Neural cell (in vitro differentiated cells): Measurements from ENCODE around the gene ANKRD29. TPM values are rescaled to one million over a fixed set of nuclear protein-coding genes. Genes with fewer than 3 reads are reported as not detected.

Experiments
- H2AFZ ChIP-seq: fragments of 200-600, 300-800 bp; sonication (generic), shearing (Covaris generic); 2 replicates; pipeline ENCODE4 v1.6.0; 2014; ENCODE audit warnings: low read depth, mild to moderate bottlenecking, antibody characterized with exemption, low read length, moderate library complexity
- H3F3A ChIP-seq: fragments of 200-600 bp; shearing (Covaris generic); 2 replicates; pipeline ENCODE4 v1.6.1; 2016; ENCODE audit warnings: mild to moderate bottlenecking, moderate library complexity, mixed read lengths, antibody characterized with exemption, low read length; ENCODE audit not compliant: insufficient read depth, poor library complexity, severe bottlenecking
- H3K27ac ChIP-seq: fragments of 200-600, 300-800 bp; sonication (generic), shearing (Covaris generic); 2 replicates; pipeline ENCODE4 v1.5.1; 2014; ENCODE audit warnings: mild to moderate bottlenecking, low read length, moderate library complexity
- H3K27me3 ChIP-seq: fragments of 300-800, 200-600 bp; sonication (generic), shearing (Covaris generic); 2 replicates; pipeline ENCODE4 v1.6.0; 2014; ENCODE audit warnings: mild to moderate bottlenecking, low read depth, low read length, moderate library complexity; ENCODE audit not compliant: insufficient read depth
- H3K36me3 ChIP-seq: fragments of 300-800, 200-600 bp; sonication (generic), shearing (Covaris generic); 2 replicates; pipeline ENCODE4 v1.5.1; 2014; ENCODE audit warnings: mild to moderate bottlenecking, antibody characterized with exemption, low read length, moderate library complexity; ENCODE audit not compliant: insufficient read depth
- H3K4me2 ChIP-seq: fragments of 300-800, 200-600 bp; sonication (generic), shearing (Covaris generic); 2 replicates; pipeline ENCODE4 v1.6.0; 2014; ENCODE audit warnings: mild to moderate bottlenecking, low read length
- H3K4me3 ChIP-seq: fragments of 300-800, 200-600 bp; sonication (generic), shearing (Covaris generic); 2 replicates; pipeline ENCODE4 v1.5.1; 2014; ENCODE audit warnings: mild to moderate bottlenecking, low read length, moderate library complexity
- H3K79me2 ChIP-seq: fragments of 200-600 bp; shearing (Covaris generic); replicated peaks from 2 replicates; pipeline ENCODE4 v1.6.0; 2014; ENCODE audit warnings: mild to moderate bottlenecking, low read length, moderate library complexity; ENCODE audit not compliant: insufficient read depth
- H3K9ac ChIP-seq: fragments of 300-800, 200-600 bp; sonication (generic), shearing (Covaris generic); 2 replicates; pipeline ENCODE4 v1.6.1; 2016; ENCODE audit warnings: mild to moderate bottlenecking, low read length, mixed read lengths
- H3K9me2 ChIP-seq: fragments of 200-600 bp; shearing (Covaris generic); 2 replicates; pipeline ENCODE4 v1.6.1; 2016; ENCODE audit warnings: mild to moderate bottlenecking, low read length, mixed read lengths; ENCODE audit not compliant: insufficient read depth
- H3K9me3 ChIP-seq: fragments of 200-600, 300-800 bp; sonication (generic), shearing (Covaris generic); 2 replicates; pipeline ENCODE4 v1.6.1; 2016; ENCODE audit warnings: mild to moderate bottlenecking, mixed run types, low read length, moderate library complexity, mixed read lengths
- H4K20me1 ChIP-seq: fragments of 200-600 bp; shearing (Covaris generic); 2 replicates; pipeline ENCODE4 v1.6.1; 2016; ENCODE audit warnings: mild to moderate bottlenecking, mixed run types; ENCODE audit not compliant: insufficient read depth
- EP300 ChIP-seq: fragments of 450-650 bp; conservative IDR thresholded peaks from 2 replicates; pipeline ENCODE4 v1.6.1; 2014; ENCODE audit warnings: antibody characterized with exemption, mild to moderate bottlenecking, moderate library complexity; ENCODE audit not compliant: poor library complexity, severe bottlenecking
- EZH2 ChIP-seq: fragments of 200-600, 300-800 bp; shearing (Covaris generic), sonication (generic); IDR thresholded peaks from 2 replicates; pipeline ENCODE4 v1.6.1; 2014; ENCODE audit warnings: antibody characterized with exemption, low read length, borderline replicate concordance, mild to moderate bottlenecking; ENCODE audit not compliant: insufficient read depth, poor library complexity, severe bottlenecking
- MXI1 ChIP-seq: fragments of 450-650 bp; conservative IDR thresholded peaks from 2 replicates; pipeline ENCODE4 v1.6.1; 2014; ENCODE audit warnings: antibody characterized with exemption, mild to moderate bottlenecking; ENCODE audit not compliant: poor library complexity, severe bottlenecking
- POLR2AphosphoS5 ChIP-seq: IDR thresholded peaks from 2 replicates; pipeline ENCODE4 v1.6.1; 2012
- RAD21 ChIP-seq: fragments of 450-650 bp; conservative IDR thresholded peaks from 2 replicates; pipeline ENCODE4 v1.6.1; 2014; ENCODE audit warnings: antibody characterized with exemption, mild to moderate bottlenecking, moderate library complexity
- REST ChIP-seq: IDR thresholded peaks from 2 replicates; pipeline ENCODE4 v1.6.1; 2012; ENCODE audit warnings: borderline replicate concordance
- SMC3 ChIP-seq: fragments of 450-650 bp; conservative IDR thresholded peaks from 2 replicates; pipeline ENCODE4 v1.6.1; 2014; ENCODE audit warnings: antibody characterized with exemption, mild to moderate bottlenecking, moderate library complexity; ENCODE audit not compliant: poor library complexity
- TAF1 ChIP-seq: IDR thresholded peaks from 2 replicates; pipeline ENCODE4 v1.6.1; 2012; ENCODE audit warnings: low read depth
- polyA plus RNA-seq: library from polyadenylated mRNA; depleted of rRNA; stranded (reverse); fragments of >200 nt; gene quantifications from 2 replicates; pipeline ENCODE4 v1.2.3, GENCODE V29; 2014
- TF ChIP-seq, protein P1 (sequence below): fragments of 450-650 bp; IDR thresholded peaks from 2 replicates; pipeline ENCODE4 v1.5.1; 2014; ENCODE audit warnings: antibody characterized with exemption, mild to moderate bottlenecking, moderate library complexity; ENCODE audit not compliant: poor library complexity, severe bottlenecking

ANKRD29 gene
- polyA plus RNA-seq, 1 donor from 2014 or later: 4.9 TPM

GRCh38 chr18:23650968-23651927 lies 11.5 kb downstream of the ANKRD29 start:
- H3K36me3 ChIP-seq: no peaks in the 10 kb centered on the region
- no peak overlapping the region for H3K4me3 ChIP-seq
- H3K9me2 ChIP-seq: no peaks in the 10 kb centered on the region
- no peak overlapping the region for H3K4me2 ChIP-seq
- no peak overlapping the region for H3K9ac ChIP-seq
- H3F3A ChIP-seq: no peaks in the 10 kb centered on the region
- no peaks in the 10 kb centered on the region for H3K9me3 ChIP-seq
- peak overlapping the region; percentile 1 for H2AFZ ChIP-seq
- TF ChIP-seq TAF1: no peak
- no peak for TF ChIP-seq SMC3
- TF ChIP-seq EP300: no peak
- TF ChIP-seq, protein P1, sequence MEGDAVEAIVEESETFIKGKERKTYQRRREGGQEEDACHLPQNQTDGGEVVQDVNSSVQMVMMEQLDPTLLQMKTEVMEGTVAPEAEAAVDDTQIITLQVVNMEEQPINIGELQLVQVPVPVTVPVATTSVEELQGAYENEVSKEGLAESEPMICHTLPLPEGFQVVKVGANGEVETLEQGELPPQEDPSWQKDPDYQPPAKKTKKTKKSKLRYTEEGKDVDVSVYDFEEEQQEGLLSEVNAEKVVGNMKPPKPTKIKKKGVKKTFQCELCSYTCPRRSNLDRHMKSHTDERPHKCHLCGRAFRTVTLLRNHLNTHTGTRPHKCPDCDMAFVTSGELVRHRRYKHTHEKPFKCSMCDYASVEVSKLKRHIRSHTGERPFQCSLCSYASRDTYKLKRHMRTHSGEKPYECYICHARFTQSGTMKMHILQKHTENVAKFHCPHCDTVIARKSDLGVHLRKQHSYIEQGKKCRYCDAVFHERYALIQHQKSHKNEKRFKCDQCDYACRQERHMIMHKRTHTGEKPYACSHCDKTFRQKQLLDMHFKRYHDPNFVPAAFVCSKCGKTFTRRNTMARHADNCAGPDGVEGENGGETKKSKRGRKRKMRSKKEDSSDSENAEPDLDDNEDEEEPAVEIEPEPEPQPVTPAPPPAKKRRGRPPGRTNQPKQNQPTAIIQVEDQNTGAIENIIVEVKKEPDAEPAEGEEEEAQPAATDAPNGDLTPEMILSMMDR: no peak
- TF ChIP-seq RAD21: no peak
- no peak for TF ChIP-seq EZH2
- TF ChIP-seq MXI1: no peak
- no peak for TF ChIP-seq POLR2AphosphoS5
- TF ChIP-seq REST: no peak
- no peak overlapping the region for H3K27ac ChIP-seq
- no peaks in the 10 kb centered on the region for H3K79me2 ChIP-seq
- no peaks in the 10 kb centered on the region for H3K27me3 ChIP-seq
- H4K20me1 ChIP-seq: no peaks in the 10 kb centered on the region

DNA sequence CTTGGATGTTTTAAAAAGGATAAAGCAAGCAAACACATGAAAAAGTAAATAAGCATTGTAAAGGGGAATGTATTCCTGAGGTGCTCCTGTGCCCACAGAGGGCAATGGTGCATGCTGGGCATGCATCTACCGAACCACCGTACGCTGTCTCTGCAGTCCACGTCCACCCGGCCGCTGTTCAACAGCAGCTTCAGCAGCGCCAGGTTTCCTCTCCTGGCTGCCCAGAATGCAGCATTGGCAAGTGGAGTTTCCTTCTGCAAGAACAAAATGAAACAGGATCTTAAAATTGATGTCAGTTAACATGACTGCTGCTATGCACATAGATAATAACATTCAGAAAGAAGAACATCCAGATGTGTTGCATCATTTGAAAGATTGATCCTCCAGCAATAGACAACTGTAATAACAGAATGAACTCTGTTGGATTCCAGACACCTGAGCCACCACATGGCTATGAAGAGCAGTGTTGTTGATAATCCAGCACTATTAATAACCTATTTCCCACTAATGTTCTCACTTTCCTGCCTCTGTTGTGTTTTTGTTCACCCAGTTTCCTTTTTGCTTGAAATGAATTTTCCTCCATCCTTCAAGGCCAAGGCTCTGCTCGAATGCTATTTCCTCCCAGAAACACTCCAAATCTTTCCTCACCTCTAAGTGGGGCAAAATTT lies 13.6 kb downstream of the ANKRD29 start:
- Histone ChIP-seq H3K27ac (no peak overlapping the region), H3K79me2 (no peaks in the 10 kb centered on the region), H3K27me3 (no peaks in the 10 kb centered on the region), H4K20me1 (no peaks in the 10 kb centered on the region), H2AFZ (no peak overlapping the region), H3K36me3 (no peaks in the 10 kb centered on the region), H3K9ac (no peak overlapping the region), H3F3A (no peaks in the 10 kb centered on the region), H3K4me3 (no peak overlapping the region), H3K9me3 (no peaks in the 10 kb centered on the region), H3K4me2 (no peak overlapping the region), H3K9me2 (no peaks in the 10 kb centered on the region)
- TF ChIP-seq TAF1 (no peak), SMC3 (no peak), EP300 (no peak)
